ENCODE data around the gene EMD. TPM values are rescaled to one million over a fixed set of nuclear protein-coding genes. Genes with fewer than 3 reads are reported as not detected.

The EMD gene
- total and polyA plus RNA-seq, 12 donors, result 47.8 to 170 (median 59.6) TPM

DNA sequence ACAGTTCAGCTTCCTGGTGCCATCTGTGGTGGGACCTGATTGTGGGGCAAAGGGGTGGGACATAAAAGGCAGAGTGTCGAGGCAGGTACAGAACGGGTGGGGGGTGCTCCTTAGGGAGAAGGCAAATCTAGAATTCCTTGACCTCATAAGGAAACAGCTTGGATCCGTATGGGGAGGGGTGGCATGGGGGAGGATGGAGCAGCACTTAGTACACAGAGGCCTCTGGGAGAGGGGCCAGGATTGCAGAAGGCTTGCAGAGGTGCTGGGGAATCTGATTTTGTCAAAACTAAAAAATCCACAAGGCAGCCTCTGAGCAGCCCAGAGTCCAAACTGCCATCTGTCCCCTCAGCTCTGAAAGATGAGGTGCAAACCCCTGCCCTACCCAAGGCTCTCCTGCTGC lies 2.3 kb upstream of the EMD start:
- H3K9me3 ChIP-seq, result peaks cover 0 to 8% (median 0%) of the 10 kb centered on the region in 11 donors
- WGBS, 2 donors, result 70 to 74% methylated on average over 3 of the region's 3 CpGs
- intact Hi-C loops (cut with DNase I), result no loop called here
- no peak for ATAC-seq
- H3K4me3 ChIP-seq, result no peak overlapping the region
- H3K27ac ChIP-seq, result peak overlapping the region in 1 of 10 donors; percentile 93
- DNase-seq, result no peak
- peaks cover 0 to 15% (median 0%) of the 10 kb centered on the region in 9 donors for H3K36me3 ChIP-seq
- H3K27me3 ChIP-seq, result no peaks in the 10 kb centered on the region
- H3K4me1 ChIP-seq, result peaks cover 0 to 45% (median 37%) of the 10 kb centered on the region in 9 donors
- TF ChIP-seq, protein P1, sequence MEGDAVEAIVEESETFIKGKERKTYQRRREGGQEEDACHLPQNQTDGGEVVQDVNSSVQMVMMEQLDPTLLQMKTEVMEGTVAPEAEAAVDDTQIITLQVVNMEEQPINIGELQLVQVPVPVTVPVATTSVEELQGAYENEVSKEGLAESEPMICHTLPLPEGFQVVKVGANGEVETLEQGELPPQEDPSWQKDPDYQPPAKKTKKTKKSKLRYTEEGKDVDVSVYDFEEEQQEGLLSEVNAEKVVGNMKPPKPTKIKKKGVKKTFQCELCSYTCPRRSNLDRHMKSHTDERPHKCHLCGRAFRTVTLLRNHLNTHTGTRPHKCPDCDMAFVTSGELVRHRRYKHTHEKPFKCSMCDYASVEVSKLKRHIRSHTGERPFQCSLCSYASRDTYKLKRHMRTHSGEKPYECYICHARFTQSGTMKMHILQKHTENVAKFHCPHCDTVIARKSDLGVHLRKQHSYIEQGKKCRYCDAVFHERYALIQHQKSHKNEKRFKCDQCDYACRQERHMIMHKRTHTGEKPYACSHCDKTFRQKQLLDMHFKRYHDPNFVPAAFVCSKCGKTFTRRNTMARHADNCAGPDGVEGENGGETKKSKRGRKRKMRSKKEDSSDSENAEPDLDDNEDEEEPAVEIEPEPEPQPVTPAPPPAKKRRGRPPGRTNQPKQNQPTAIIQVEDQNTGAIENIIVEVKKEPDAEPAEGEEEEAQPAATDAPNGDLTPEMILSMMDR (IDR thresholded peaks at IDR 0.05), result no peak

DNA sequence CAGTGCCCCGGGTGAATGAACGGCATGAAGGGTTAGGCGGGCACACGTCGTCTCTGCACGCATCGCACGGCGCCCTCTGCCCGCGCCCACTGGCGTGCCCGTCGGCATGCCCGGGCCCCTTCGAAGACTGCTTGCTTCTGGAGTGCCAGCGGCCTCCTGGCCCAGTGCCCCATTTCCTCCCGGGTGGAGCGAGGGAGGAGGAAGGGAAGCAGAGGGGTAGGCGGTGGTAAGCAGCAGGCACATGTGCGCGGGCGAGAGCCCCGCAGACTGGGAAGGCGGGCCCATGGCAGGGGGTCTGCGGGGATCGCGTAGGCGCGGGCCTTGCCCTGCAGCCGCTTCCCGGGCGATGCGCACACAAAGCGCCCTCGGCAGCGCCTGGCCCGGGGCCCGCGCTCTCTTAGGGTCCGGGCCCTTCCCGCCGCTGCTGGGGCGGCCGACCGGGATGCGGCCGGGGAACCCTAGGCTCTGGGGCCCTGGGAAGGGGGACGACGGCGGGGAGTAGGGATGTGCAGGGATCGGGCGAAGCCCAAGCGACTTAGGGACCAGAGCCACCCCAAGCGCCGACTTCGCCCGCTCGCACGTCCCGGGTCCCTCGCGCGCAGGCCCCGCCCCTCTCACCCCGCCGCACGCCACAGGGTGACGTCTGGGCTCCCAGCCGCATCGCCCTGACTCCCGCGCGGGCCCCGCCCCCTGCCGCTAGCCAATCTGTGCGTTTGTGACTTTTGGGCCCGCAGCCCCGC lies 866 bp upstream of the EMD start:
- Histone ChIP-seq H3K27me3 (no peaks in the 10 kb centered on the region), H3K9me3 (peaks cover 0 to 6% (median 0%) of the 10 kb centered on the region in 11 donors), H3K27ac (peak overlapping the region; percentile 57 to 97 (median 94)), H3K36me3 (peaks cover 0 to 20% (median 0%) of the 10 kb centered on the region in 9 donors), H3K4me3 (peak overlapping the region; percentile 25 to 66 (median 50)), H3K4me1 (peaks cover 0 to 33% (median 25%) of the 10 kb centered on the region in 9 donors)
- TF ChIP-seq, protein P1 (IDR thresholded peaks at IDR 0.05), result peak in 1 of 9 donors; percentile 11
- WGBS, 2 donors, result 0 to 1% methylated on average over 31 to 79 of the region's 79 CpGs
- intact Hi-C loops (cut with DNase I), result no loop called here
- ATAC-seq (peak in 2 of 8 donors; percentile 6 to 9), DNase-seq (peak in 1 of 2 donors; percentile 67)

DNA sequence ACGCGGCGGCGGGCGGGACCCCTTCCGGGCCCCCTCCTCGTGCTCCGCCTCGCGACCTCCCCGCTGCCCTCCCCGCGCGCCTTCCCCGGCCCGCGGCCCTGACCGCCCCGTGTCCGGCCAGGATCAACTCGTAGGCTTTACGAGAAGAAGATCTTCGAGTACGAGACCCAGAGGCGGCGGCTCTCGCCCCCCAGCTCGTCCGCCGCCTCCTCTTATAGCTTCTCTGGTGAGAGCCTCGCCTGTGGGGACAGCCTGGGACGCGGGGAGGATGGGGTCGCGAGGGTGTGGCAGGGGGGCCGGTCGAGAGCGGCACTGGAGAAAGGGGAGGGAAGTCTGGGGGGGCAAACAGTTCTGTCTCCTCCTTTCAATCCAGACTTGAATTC lies 465 bp downstream of the EMD start:
- Histone ChIP-seq H3K27me3 (no peaks in the 10 kb centered on the region), H3K27ac (peak overlapping the region; percentile 91 to 99 (median 98)), H3K4me1 (peaks cover 0 to 29% (median 15%) of the 10 kb centered on the region in 9 donors), H3K9me3 (peaks cover 0 to 6% (median 0%) of the 10 kb centered on the region in 11 donors), H3K4me3 (peak overlapping the region; percentile 53 to 93 (median 82)), H3K36me3 (peaks cover 0 to 20% (median 0%) of the 10 kb centered on the region in 9 donors)
- TF ChIP-seq, protein P1 (IDR thresholded peaks at IDR 0.05), result no peak
- ATAC-seq (peak in 1 of 8 donors; percentile 1), DNase-seq (no peak)
- intact Hi-C loops (cut with DNase I), result no loop called here
- WGBS, 2 donors, result 0% methylated on average over 5 to 37 of the region's 38 CpGs

DNA sequence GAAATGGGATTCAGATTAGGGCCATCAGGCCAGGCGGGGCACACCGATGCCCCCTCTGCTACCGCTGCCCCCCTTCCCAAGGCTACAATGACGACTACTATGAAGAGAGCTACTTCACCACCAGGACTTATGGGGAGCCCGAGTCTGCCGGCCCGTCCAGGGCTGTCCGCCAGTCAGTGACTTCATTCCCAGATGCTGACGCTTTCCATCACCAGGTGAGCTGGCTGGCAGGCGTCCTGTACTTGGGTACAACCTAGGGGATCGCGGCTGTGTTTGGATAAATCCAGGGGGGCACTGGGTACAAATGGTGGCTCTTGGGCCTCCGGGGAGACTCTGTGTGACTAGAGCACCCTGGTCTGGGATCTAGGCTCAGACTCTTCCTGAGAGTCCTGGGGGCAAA lies 1.1 kb downstream of the EMD start:
- Histone ChIP-seq H3K4me1 (peaks cover 0 to 30% (median 15%) of the 10 kb centered on the region in 9 donors), H3K36me3 (peaks cover 0 to 20% (median 0%) of the 10 kb centered on the region in 9 donors), H3K27ac (peak overlapping the region in 8 of 10 donors; percentile 91 to 99 (median 98)), H3K27me3 (no peaks in the 10 kb centered on the region), H3K9me3 (peaks cover 0 to 6% (median 0%) of the 10 kb centered on the region in 11 donors), H3K4me3 (peak overlapping the region; percentile 53 to 93 (median 82))
- DNase-seq (no peak), ATAC-seq (no peak)
- TF ChIP-seq, protein P1 (IDR thresholded peaks at IDR 0.05), result no peak
- intact Hi-C loops (cut with DNase I), result no loop called here
- WGBS, 2 donors, result 30 to 33% methylated on average over 13 of the region's 13 CpGs
